NK-92 (cell line): ENCODE results near the gene FHIT.

Source experiments
- DNase-seq: peaks from one replicate; lab custom pipeline; 2025; ENCODE audit not compliant: unreplicated experiment; lab: John Stamatoyannopoulos, UW

The FHIT gene

GRCh38 chr3:59714066-59714465, 1537.2 kb downstream of the FHIT start:
- no peak for DNase-seq

DNA sequence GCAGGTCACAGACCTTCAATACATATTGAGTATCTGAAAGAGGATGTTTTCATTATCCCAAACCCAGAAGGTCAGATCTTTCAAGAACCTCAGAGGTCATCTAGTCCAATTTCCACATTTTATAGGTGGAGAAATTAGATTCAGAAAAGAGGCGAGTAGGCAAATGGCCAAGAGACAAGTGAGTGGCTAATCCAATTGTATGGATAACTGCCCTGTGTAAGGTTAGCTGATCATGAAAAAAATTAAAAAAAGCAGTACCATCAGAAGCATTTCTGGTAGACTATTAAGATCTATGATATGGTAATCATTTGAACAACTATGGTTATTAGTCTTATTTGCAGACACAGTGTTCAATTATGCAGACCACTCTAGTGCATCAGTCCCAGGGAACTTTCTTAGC, 1540.7 kb downstream of the FHIT start:
- no peak for DNase-seq

DNA sequence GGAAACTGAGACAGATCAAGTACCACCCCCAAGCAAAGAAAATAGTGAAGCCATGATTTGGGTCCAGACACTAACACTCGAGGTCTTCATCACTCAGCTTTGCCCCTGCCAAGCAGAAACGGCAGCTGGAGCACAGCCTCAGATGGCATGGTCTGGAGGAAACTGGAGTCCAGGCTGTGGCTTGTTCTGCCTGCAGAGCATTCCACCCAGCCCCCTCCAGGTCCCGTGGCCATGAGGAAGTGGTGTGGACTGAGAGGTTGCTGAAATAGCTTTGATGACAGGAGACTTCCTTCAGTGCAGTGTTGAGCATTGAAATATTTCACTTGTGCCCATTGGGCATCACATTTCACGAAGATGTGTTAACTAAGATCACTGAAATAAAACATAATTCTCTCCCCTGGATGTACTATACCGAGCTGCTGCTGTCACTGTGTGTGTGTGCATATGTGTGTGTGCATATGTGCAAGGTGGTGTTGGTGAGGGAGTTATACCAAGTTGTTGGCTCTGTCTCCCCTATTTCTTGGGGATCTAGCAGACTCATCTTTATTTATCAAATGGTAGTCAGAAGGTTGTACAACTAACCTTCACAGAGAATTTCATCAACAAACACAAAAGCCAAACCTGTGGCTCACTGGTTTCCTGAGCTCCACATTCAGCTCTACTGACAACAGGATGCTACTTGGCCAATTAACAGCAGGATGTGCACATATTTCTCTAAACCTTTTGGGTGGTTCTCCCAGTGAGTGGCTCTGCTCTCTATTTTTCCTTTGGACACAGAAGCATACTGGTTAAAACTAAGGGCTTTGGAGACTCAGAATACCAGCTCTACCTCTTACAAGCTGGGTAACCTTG, 1541.3 kb downstream of the FHIT start:
- no peak for DNase-seq

GRCh38 chr3:59708202-59708601, 1543.0 kb downstream of the FHIT start:
- no peak for DNase-seq

DNA sequence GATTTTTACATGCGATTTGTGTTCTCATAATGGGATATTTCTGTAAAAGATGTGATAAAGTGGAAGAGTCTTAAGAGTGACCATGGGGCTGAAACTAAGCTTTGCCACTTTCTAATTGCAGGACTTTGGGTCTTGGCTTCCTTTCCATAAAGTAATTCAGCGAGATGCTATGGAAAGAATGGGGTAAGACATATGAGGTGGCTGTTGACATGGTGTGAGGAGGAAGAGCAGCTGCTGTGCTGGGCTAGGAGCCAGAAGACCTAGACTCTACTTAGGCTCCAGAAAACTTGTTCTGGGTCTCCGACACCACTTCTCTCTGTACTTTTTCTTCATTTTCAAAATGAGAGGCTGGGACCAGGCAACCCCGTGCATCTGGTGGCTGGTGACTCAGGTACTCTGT, 1547.0 kb downstream of the FHIT start:
- DNase-seq = no peak

DNA sequence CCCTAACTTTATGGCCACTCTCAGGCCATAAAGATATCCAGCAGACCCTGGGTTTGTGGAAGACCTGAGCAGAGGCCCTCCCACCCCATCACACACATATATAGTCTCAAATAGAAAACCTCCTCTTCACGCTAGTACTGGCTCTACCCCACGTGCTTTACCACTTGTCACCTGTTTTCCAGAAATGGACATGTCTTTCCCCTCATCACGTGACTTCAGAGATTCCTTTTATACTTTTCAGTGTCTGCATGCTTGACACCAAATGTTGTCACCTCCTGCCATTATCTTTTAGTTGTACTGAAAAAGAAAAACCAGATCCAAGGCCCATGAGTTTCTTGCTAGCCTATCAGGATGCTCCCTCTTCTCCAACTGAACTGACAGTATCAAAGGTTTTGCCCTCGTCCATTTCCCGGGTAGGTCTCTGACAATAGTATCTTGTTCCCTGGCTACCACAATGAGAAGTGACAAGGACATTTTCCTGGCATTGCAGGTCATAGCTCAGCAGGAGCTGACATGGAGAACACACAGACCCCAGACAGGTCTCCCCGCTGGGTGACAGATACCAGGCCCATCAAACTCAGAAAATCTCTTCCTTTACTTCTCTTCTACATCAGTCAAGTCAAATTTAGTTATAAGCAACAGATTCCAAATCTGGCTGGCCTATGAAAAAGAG, 1551.5 kb downstream of the FHIT start:
- no peak for DNase-seq
